Sigmoid colon (tissue), 7 donors: ENCODE results near the gene EXOC6B. TPM values are rescaled to one million over a fixed set of nuclear protein-coding genes. Genes with fewer than 3 reads are reported as not detected.
"Not testable (repeated sequence)": the region's sequence is repeated elsewhere in the genome, so short reads cannot be mapped to it uniquely, and the experiment has no call there.

Experiments
- DNase-seq: peaks from one replicate; pipeline ENCODE4 v3.0.0-alpha.2; 2019
- H3K27ac ChIP-seq, 4 donors: fragments of 200-600 bp; sonication (generic); one replicate each; pipeline ENCODE4 v1.5.1; 2016 to 2019; ENCODE audit warnings: mild to moderate bottlenecking in 1 of 4
- H3K27me3 ChIP-seq, 3 donors: fragments of 200-600 bp; sonication (generic); one replicate each; pipeline ENCODE4 v1.5.1; 2019; ENCODE audit warnings: mild to moderate bottlenecking in 1 of 3
- H3K36me3 ChIP-seq, 4 donors: fragments of 200-600 bp; sonication (generic); one replicate each; pipeline ENCODE4 v1.5.1; 2016 to 2019
- H3K4me1 ChIP-seq, 4 donors: fragments of 200-600 bp; sonication (generic); one replicate each; pipeline ENCODE4 v1.5.1; 2017 to 2019
- H3K4me3 ChIP-seq, 4 donors: fragments of 200-600 bp; sonication (generic); one replicate each; pipeline ENCODE4 v1.5.1; 2017 to 2019; ENCODE audit warnings: mild to moderate bottlenecking in 2 of 4, moderate library complexity in 1 of 4
- H3K9me3 ChIP-seq, 4 donors: fragments of 200-600 bp in 3 of 4; sonication (generic) in 3 of 4; one replicate each; pipeline versions ENCODE4 v1.5.1 to v1.6.1; 2013 to 2019
- CTCF ChIP-seq, 4 experiments: fragments of 450-650 bp in 3 of 4; fragments of 200-600 bp in 1 of 4; IDR thresholded peaks; one replicate each; pipeline ENCODE4 v1.5.1; 2016 to 2019; ENCODE audit warnings: antibody characterized with exemption in 4 of 4, mild to moderate bottlenecking in 3 of 4, moderate library complexity in 2 of 4
- EP300 ChIP-seq, 4 donors: sonication (generic); formaldehyde crosslinking; IDR thresholded peaks; one replicate each; pipeline ENCODE4 v1.6.1; 2017; ENCODE audit warnings: antibody characterized with exemption in 4 of 4
- POLR2A ChIP-seq, 2 donors: fragments of 450-650 bp; IDR thresholded peaks; one replicate each; pipeline ENCODE4 v1.6.1; 2016; ENCODE audit warnings: antibody characterized with exemption in 2 of 2, mild to moderate bottlenecking in 2 of 2, moderate library complexity in 2 of 2
- POLR2AphosphoS5 ChIP-seq, 4 donors: sonication (generic); formaldehyde crosslinking; IDR thresholded peaks; one replicate each; pipeline ENCODE4 v1.6.1; 2017; ENCODE audit warnings: antibody characterized with exemption in 4 of 4
- WGBS, 2 donors: extraction: QIAGEN DNeasy Blood & Tissue Kit; methylation state at CpG; one replicate each; pipeline ENCODE4 v1.1.7; 2013; 5-methylcytosine and 5-hydroxymethylcytosine counted together
- intact Hi-C: fragments of 100-400 bp; cut with DNase I; formaldehyde crosslinking; loops from one replicate; pipeline ENCODE4 v1.15.1; 2023
- polyA plus RNA-seq, 3 donors: library from polyadenylated mRNA; stranded (reverse); fragments of 200-250 nt; gene quantifications; one replicate each; pipeline ENCODE4 v1.2.3, GENCODE V29; 2013
- total RNA-seq, 4 donors: library from RNA; depleted of rRNA; stranded (reverse); fragments of >200 nt; gene quantifications; one replicate each; pipeline ENCODE4 v1.1.0, GENCODE V29; 2016
- donor health status: healthy with polysubstance abuse.
- donor health status: Bipolar disorder and iron deficiency.
- donor health status: healthy.

The EXOC6B gene
- total and polyA plus RNA-seq, 7 donors = 5.0 to 46.1 (median 25.3) TPM

GRCh38 chr2:72497763-72498162, 328.1 kb downstream of the EXOC6B start:
- Histone ChIP-seq H3K4me1 (no peaks in the 10 kb centered on the region), H3K4me3 (no peak overlapping the region), H3K27ac (no peak overlapping the region), H3K36me3 (peaks cover 0 to 20% (median 2%) of the 10 kb centered on the region in 4 donors), H3K27me3 (no peaks in the 10 kb centered on the region), H3K9me3 (no peaks in the 10 kb centered on the region)
- WGBS, 2 donors = 84 to 87% methylated on average over 2 of the region's 2 CpGs
- no peak for TF ChIP-seq POLR2A (IDR thresholded peaks at IDR 0.05)
- DNase-seq = no peak
- intact Hi-C loops = no loop called here

- H3K36me3 ChIP-seq = peaks cover 0 to 28% (median 2%) of the 10 kb centered on the region in 4 donors
- no peaks in the 10 kb centered on the region for H3K4me1 ChIP-seq
- DNase-seq = no peak
- no peak overlapping the region for H3K27ac ChIP-seq
- TF ChIP-seq EP300 (IDR thresholded peaks at IDR 0.05) (no peak), CTCF (IDR thresholded peaks at IDR 0.05) (no peak), POLR2AphosphoS5 (IDR thresholded peaks at IDR 0.05) (no peak), POLR2A (IDR thresholded peaks at IDR 0.05) (no peak)
- H3K27me3 ChIP-seq = no peaks in the 10 kb centered on the region
- intact Hi-C loops = no loop called here
- no peak overlapping the region for H3K4me3 ChIP-seq
- H3K9me3 ChIP-seq = no peaks in the 10 kb centered on the region
Observed at GRCh38 chr2:72496479-72496878, 329.4 kb downstream of the EXOC6B start.

- TF ChIP-seq POLR2AphosphoS5 (IDR thresholded peaks at IDR 0.05) (no peak), EP300 (IDR thresholded peaks at IDR 0.05) (no peak), CTCF (IDR thresholded peaks at IDR 0.05) (no peak), POLR2A (IDR thresholded peaks at IDR 0.05) (no peak)
- no peak overlapping the region for H3K4me3 ChIP-seq
- no peaks in the 10 kb centered on the region for H3K4me1 ChIP-seq
- no peak for DNase-seq
- intact Hi-C loops = no loop called here
- 84 to 97% methylated on average over 1 of the region's 1 CpG for WGBS, 2 donors
- H3K27me3 ChIP-seq = no peaks in the 10 kb centered on the region
- H3K36me3 ChIP-seq = peaks cover 0 to 40% (median 2%) of the 10 kb centered on the region in 4 donors
- no peak overlapping the region for H3K27ac ChIP-seq
- no peaks in the 10 kb centered on the region for H3K9me3 ChIP-seq
Observed at GRCh38 chr2:72494392-72494791, 331.4 kb downstream of the EXOC6B start.

GRCh38 chr2:72484622-72485021, 341.2 kb downstream of the EXOC6B start:
- H3K9me3 ChIP-seq, DNase-seq, H3K27me3 ChIP-seq, H3K4me1 ChIP-seq, H3K27ac ChIP-seq, H3K4me3 ChIP-seq, intact Hi-C loops, H3K36me3 ChIP-seq: not testable (repeated sequence)
- WGBS, 2 donors = 94 to 100% methylated on average over 1 of the region's 1 CpG

- no peak overlapping the region for H3K4me3 ChIP-seq
- 92 to 94% methylated on average over 2 of the region's 2 CpGs for WGBS, 2 donors
- H3K4me1 ChIP-seq = no peaks in the 10 kb centered on the region
- DNase-seq = no peak
- no peaks in the 10 kb centered on the region for H3K9me3 ChIP-seq
- H3K36me3 ChIP-seq = peaks cover 0 to 8% (median 0%) of the 10 kb centered on the region in 4 donors
- intact Hi-C loops = no loop called here
- TF ChIP-seq EP300 (IDR thresholded peaks at IDR 0.05) (no peak), CTCF (IDR thresholded peaks at IDR 0.05) (no peak), POLR2AphosphoS5 (IDR thresholded peaks at IDR 0.05) (no peak), POLR2A (IDR thresholded peaks at IDR 0.05) (no peak)
- H3K27ac ChIP-seq = no peak overlapping the region
- H3K27me3 ChIP-seq = no peaks in the 10 kb centered on the region
Observed at GRCh38 chr2:72483346-72483745, 342.5 kb downstream of the EXOC6B start.

GRCh38 chr2:72475246-72475645, 350.6 kb downstream of the EXOC6B start:
- Histone ChIP-seq H3K4me3 (no peak overlapping the region), H3K9me3 (no peaks in the 10 kb centered on the region), H3K36me3 (peaks cover 0 to 9% (median 3%) of the 10 kb centered on the region in 4 donors), H3K27ac (no peak overlapping the region), H3K27me3 (no peaks in the 10 kb centered on the region), H3K4me1 (no peaks in the 10 kb centered on the region)
- intact Hi-C loops = no loop called here
- DNase-seq = no peak
- 96 to 97% methylated on average over 3 of the region's 3 CpGs for WGBS, 2 donors
- no peak for TF ChIP-seq POLR2AphosphoS5 (IDR thresholded peaks at IDR 0.05)
- TF ChIP-seq CTCF (IDR thresholded peaks at IDR 0.05) = no peak
- TF ChIP-seq POLR2A (IDR thresholded peaks at IDR 0.05) = no peak
- no peak for TF ChIP-seq EP300 (IDR thresholded peaks at IDR 0.05)
